Esophagus muscularis mucosa (tissue), 2 donors: Measurements from ENCODE around the gene EMD.

ENCODE experiments used
- EP300 ChIP-seq: sonication (generic); formaldehyde crosslinking; IDR thresholded peaks from one replicate; pipeline ENCODE4 v1.6.1; 2017; ENCODE audit warnings: antibody characterized with exemption
- POLR2A ChIP-seq: fragments of 450-650 bp; IDR thresholded peaks from one replicate; pipeline ENCODE4 v1.6.1; 2017; ENCODE audit warnings: antibody characterized with exemption, moderate library complexity, mild to moderate bottlenecking, low read depth

- TF ChIP-seq POLR2A, result no peak
- no peak for TF ChIP-seq EP300
Observed at GRCh38 chrX:154380787-154381186, 1.7 kb downstream of the EMD start.
